IMR-90 (cell line): ENCODE measurements around the gene CCDC85B. TPM values are rescaled to one million over a fixed set of nuclear protein-coding genes. Genes with fewer than 3 reads are reported as not detected.

ENCODE experiments used
- ATAC-seq: fragments of 200-7000 bp; cut with Tn5 transposase; 2 replicates; pipeline ENCODE4 v1.9.1; 2020; ENCODE audit warnings: low read depth, mild to moderate bottlenecking, moderate library complexity
- BruUV-seq: library from RNA; stranded (reverse); fragments of 400-500 nt; replicated peaks from 2 replicates; lab custom pipeline; 2021; lab: Mats Ljungman, UMichigan
- CTCF ChIA-PET: fragments of 300-600 bp; formaldehyde crosslinking; extraction: SDS; loops from one replicate; lab custom pipeline; 2021; ENCODE audit warnings: antibody characterized with exemption; lab: Yijun Ruan, JAX
- POLR2A ChIA-PET: fragments of 300-600 bp; sonication (Branson Sonifier 250); formaldehyde crosslinking; loops from one replicate; lab custom pipeline; 2022; ENCODE audit warnings: antibody characterized with exemption; ENCODE audit not compliant: unreplicated experiment; lab: Charles Lee
- DNase-seq: peaks from one replicate; pipeline ENCODE4 v3.0.0; 2013
- H2AFZ ChIP-seq: replicated peaks from 2 replicates; pipeline ENCODE3; 2013; ENCODE audit warnings: low read length, mild to moderate bottlenecking; ENCODE audit not compliant: poor library complexity
- H2AK5ac ChIP-seq: 2 replicates; pipeline ENCODE4 v1.6.1; 2013; ENCODE audit warnings: low read depth, low read length, inconsistent platforms
- H2AK9ac ChIP-seq: replicated peaks from 2 replicates; pipeline ENCODE3; 2013; ENCODE audit warnings: mild to moderate bottlenecking, low read depth, low read length, moderate library complexity; ENCODE audit not compliant: poor library complexity
- H2BK120ac ChIP-seq: 2 replicates; pipeline ENCODE4 v1.6.1; 2013; ENCODE audit warnings: low read depth, low read length, inconsistent platforms
- H2BK15ac ChIP-seq: 3 replicates; pipeline ENCODE4 v1.6.1; 2013; ENCODE audit warnings: low read depth, low read length, inconsistent platforms
- H2BK20ac ChIP-seq: 2 replicates; pipeline ENCODE4 v1.6.1; 2013; ENCODE audit warnings: low read depth, mild to moderate bottlenecking, inconsistent platforms, low read length, moderate library complexity
- H2BK5ac ChIP-seq: 2 replicates; pipeline ENCODE4 v1.6.1; 2013; ENCODE audit warnings: mild to moderate bottlenecking, low read depth, low read length, inconsistent platforms; ENCODE audit not compliant: poor library complexity, severe bottlenecking
- H3K14ac ChIP-seq: replicated peaks from 2 replicates; pipeline ENCODE4 v1.6.1; 2013; ENCODE audit warnings: low read depth, low read length, inconsistent platforms
- H3K18ac ChIP-seq: 2 replicates; pipeline ENCODE4 v1.6.1; 2013; ENCODE audit warnings: low read depth, low read length, control low read depth
- H3K23ac ChIP-seq: 2 replicates; pipeline ENCODE4 v1.6.1; 2013; ENCODE audit warnings: low read depth, low read length, inconsistent platforms
- H3K27ac ChIP-seq: 2 replicates; pipeline ENCODE4 v1.5.1; 2013; ENCODE audit warnings: mild to moderate bottlenecking, control low read depth, low read length; ENCODE audit not compliant: insufficient read depth
- H3K27me3 ChIP-seq: 2 replicates; pipeline ENCODE4 v1.6.1; 2013; ENCODE audit warnings: low read length; ENCODE audit not compliant: control insufficient read depth, insufficient read depth
- H3K36me3 ChIP-seq: 2 replicates; pipeline ENCODE4 v1.6.1; 2013; ENCODE audit warnings: low read length, mixed read lengths; ENCODE audit not compliant: control insufficient read depth, insufficient read depth
- H3K4ac ChIP-seq: 2 replicates; pipeline ENCODE4 v1.6.1; 2013; ENCODE audit warnings: low read depth, low read length, inconsistent platforms
- H3K4me1 ChIP-seq: 2 replicates; pipeline ENCODE4 v1.6.1; 2013; ENCODE audit warnings: low read length, mixed read lengths; ENCODE audit not compliant: control insufficient read depth, insufficient read depth
- H3K4me2 ChIP-seq: 2 replicates; pipeline ENCODE4 v1.6.1; 2013; ENCODE audit warnings: low read depth, mild to moderate bottlenecking, control low read depth, low read length, moderate library complexity
- H3K4me3 ChIP-seq: 2 replicates; pipeline ENCODE4 v1.5.1; 2013; ENCODE audit warnings: low read depth, mild to moderate bottlenecking, control low read depth, low read length, moderate library complexity; ENCODE audit not compliant: insufficient read depth
- H3K56ac ChIP-seq: 2 replicates; pipeline ENCODE4 v1.6.1; 2013; ENCODE audit warnings: low read length, inconsistent platforms; ENCODE audit not compliant: insufficient read depth; ENCODE audit errors: extremely low read depth
- H3K79me1 ChIP-seq, 2 experiments: 2 replicates each; pipeline ENCODE4 v1.6.1; 2013; ENCODE audit warnings: low read length in 2 of 2, inconsistent platforms in 1 of 2, low read depth in 1 of 2
- H3K9ac ChIP-seq: 2 replicates; pipeline ENCODE4 v1.6.1; 2013; ENCODE audit warnings: low read depth, low read length, control low read depth
- H3K9me1 ChIP-seq: 2 replicates; pipeline ENCODE4 v1.6.1; 2013; ENCODE audit warnings: low read length, inconsistent platforms; ENCODE audit not compliant: insufficient read depth
- H3K9me3 ChIP-seq: 2 replicates; pipeline ENCODE4 v1.6.1; 2013; ENCODE audit warnings: low read length; ENCODE audit not compliant: control insufficient read depth, insufficient read depth
- H4K20me1 ChIP-seq: 2 replicates; pipeline ENCODE4 v1.6.1; 2013; ENCODE audit warnings: low read length, inconsistent platforms; ENCODE audit not compliant: insufficient read depth
- H4K5ac ChIP-seq: 2 replicates; pipeline ENCODE4 v1.6.1; 2013; ENCODE audit warnings: mild to moderate bottlenecking, low read depth, low read length, control low read depth
- H4K8ac ChIP-seq, 2 experiments: 2 replicates each; pipeline ENCODE4 v1.6.1; 2013; ENCODE audit warnings: low read depth in 2 of 2, low read length in 2 of 2, control low read depth in 1 of 2, inconsistent platforms in 1 of 2
- H4K91ac ChIP-seq: 2 replicates; pipeline ENCODE4 v1.6.1; 2013; ENCODE audit warnings: low read depth, low read length, inconsistent platforms; ENCODE audit not compliant: insufficient read depth
- BHLHE40 ChIP-seq: fragments of 150-350 bp; IDR thresholded peaks from 2 replicates; pipeline ENCODE4 v1.6.1; 2016; ENCODE audit warnings: mild to moderate bottlenecking, low read depth, low read length
- CEBPB ChIP-seq: IDR thresholded peaks from 2 replicates; pipeline ENCODE4 v1.6.1; 2012; ENCODE audit warnings: low read depth, low read length, improper control_type of control experiment
- CHD1 ChIP-seq: IDR thresholded peaks from 2 replicates; pipeline ENCODE4 v1.6.1; 2012; ENCODE audit warnings: low read depth, low read length, improper control_type of control experiment
- FOS ChIP-seq: fragments of 150-350 bp; IDR thresholded peaks from 2 replicates; pipeline ENCODE4 v1.6.1; 2016; ENCODE audit warnings: low read depth, low read length
- MAFK ChIP-seq: IDR thresholded peaks from 2 replicates; pipeline ENCODE4 v1.6.1; 2012; ENCODE audit warnings: low read depth, low read length, improper control_type of control experiment
- MAZ ChIP-seq: IDR thresholded peaks from 2 replicates; pipeline ENCODE4 v1.6.1; 2012; ENCODE audit warnings: low read depth, mild to moderate bottlenecking, low read length, improper control_type of control experiment, moderate library complexity, borderline replicate concordance
- MXI1 ChIP-seq: IDR thresholded peaks from 2 replicates; pipeline ENCODE4 v1.6.1; 2012; ENCODE audit warnings: low read depth, mild to moderate bottlenecking, low read length, moderate library complexity, borderline replicate concordance
- NFE2L2 ChIP-seq: fragments of 150-350 bp; IDR thresholded peaks from 2 replicates; pipeline ENCODE4 v1.6.1; 2016; ENCODE audit warnings: low read depth, mild to moderate bottlenecking, low read length
- POLR2A ChIP-seq: IDR thresholded peaks from 2 replicates; pipeline ENCODE4 v1.6.1; 2012; ENCODE audit warnings: mild to moderate bottlenecking, low read depth, low read length
- RAD21 ChIP-seq: IDR thresholded peaks from 2 replicates; pipeline ENCODE4 v1.6.1; 2012; ENCODE audit warnings: low read length, improper control_type of control experiment
- RCOR1 ChIP-seq: IDR thresholded peaks from 2 replicates; pipeline ENCODE4 v1.6.1; 2012; ENCODE audit warnings: mild to moderate bottlenecking, low read length, improper control_type of control experiment; ENCODE audit not compliant: insufficient replicate concordance
- RFX5 ChIP-seq: IDR thresholded peaks from 2 replicates; pipeline ENCODE4 v1.8.0; 2012; ENCODE audit warnings: low read depth, mild to moderate bottlenecking, low read length, moderate library complexity
- SMC3 ChIP-seq: fragments of 150-350 bp; IDR thresholded peaks from 2 replicates; pipeline ENCODE4 v1.6.1; 2016; ENCODE audit warnings: low read depth, mild to moderate bottlenecking, antibody characterized with exemption, low read length, moderate library complexity
- WGBS, 2 experiments: methylation state at CpG; one replicate each; pipeline versions ENCODE4 v1.1.5 to v1.1.7; 2013; ENCODE audit warnings: missing lambda C conversion rate in 2 of 2; ENCODE audit not compliant: insufficient read length in 1 of 2; ENCODE audit errors: extremely low coverage in 2 of 2; 5-methylcytosine and 5-hydroxymethylcytosine counted together
- dilution Hi-C: fragments of 300-500 bp; cut with HindIII; formaldehyde crosslinking; loops from one replicate; pipeline ENCODE4 v1.14.3; 2018; ENCODE audit warnings: low sequenced_read_pairs; ENCODE audit not compliant: unreplicated experiment
- in situ Hi-C: fragments of 300-500 bp; cut with MboI; formaldehyde crosslinking; loops from 3 replicates; pipeline ENCODE4 v1.14.3; 2019; ENCODE audit warnings: low sequenced_read_pairs, inconsistent platforms, mixed read lengths
- intact Hi-C: fragments of 100-400 bp; cut with micrococcal nuclease; formaldehyde crosslinking; loops from 2 replicates; pipeline ENCODE4 v1.10.0; 2022
- polyA plus RNA-seq, 3 experiments: library from polyadenylated mRNA; depleted of rRNA; stranded (reverse); fragments of >200 nt; gene quantifications; 2 replicates each; pipeline ENCODE4 v1.2.3, GENCODE V29; 2012; ENCODE audit warnings: low replicate concordance in 1 of 3
- total RNA-seq: library from RNA; depleted of rRNA; stranded (reverse); fragments of >200 nt; gene quantifications from 2 replicates; pipeline ENCODE4 v1.2.3, GENCODE V29; 2012
- TF ChIP-seq, protein P1 (sequence below): fragments of 150-350 bp; IDR thresholded peaks from 2 replicates; pipeline ENCODE4 v1.6.1; 2017; ENCODE audit warnings: mild to moderate bottlenecking, antibody characterized with exemption, low read length, low read depth
- TF ChIP-seq, protein P2 (sequence below): fragments of 150-350 bp; IDR thresholded peaks from 2 replicates; pipeline ENCODE4 v1.6.1; 2016; ENCODE audit warnings: low read depth, mild to moderate bottlenecking, low read length, moderate library complexity, borderline replicate concordance
- TF ChIP-seq, protein P3 (sequence below): conservative IDR thresholded peaks from 2 replicates; pipeline ENCODE4 v1.5.1; 2012; ENCODE audit warnings: mild to moderate bottlenecking, low read depth, low read length, improper control_type of control experiment

The CCDC85B gene
- total and polyA plus RNA-seq, 2 of the 4 experiments (the other 2 are of a cell fraction) = 17.6 to 35.4 TPM

DNA sequence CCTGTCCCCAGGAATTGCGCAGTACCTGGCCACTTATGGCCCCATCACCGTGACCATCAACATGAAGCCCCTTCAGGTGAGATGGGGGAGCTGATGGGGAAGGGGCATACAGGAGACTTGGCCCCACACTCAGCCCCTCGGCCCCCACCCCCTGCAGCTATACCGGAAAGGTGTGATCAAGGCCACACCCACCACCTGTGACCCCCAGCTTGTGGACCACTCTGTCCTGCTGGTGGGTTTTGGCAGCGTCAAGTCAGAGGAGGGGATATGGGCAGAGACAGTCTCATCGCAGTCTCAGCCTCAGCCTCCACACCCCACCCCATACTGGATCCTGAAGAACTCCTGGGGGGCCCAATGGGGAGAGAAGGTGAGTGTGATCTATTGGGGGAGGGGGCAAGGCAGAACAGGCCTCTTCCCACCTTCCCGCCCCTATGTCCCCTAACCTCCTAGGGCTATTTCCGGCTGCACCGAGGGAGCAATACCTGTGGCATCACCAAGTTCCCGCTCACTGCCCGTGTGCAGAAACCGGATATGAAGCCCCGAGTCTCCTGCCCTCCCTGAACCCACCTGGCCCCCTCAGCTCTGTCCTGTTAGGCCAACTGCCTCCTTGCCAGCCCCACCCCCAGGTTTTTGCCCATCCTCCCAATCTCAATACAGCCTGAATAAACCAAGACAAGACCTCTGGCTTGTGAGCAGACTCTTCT is 7.3 kb upstream of the CCDC85B start:
- Histone ChIP-seq H3K4me1 (peaks cover 2% of the 10 kb centered on the region), H4K91ac (no peak overlapping the region), H2BK15ac (no peak overlapping the region), H3K4me2 (no peak overlapping the region), H3K9me1 (peaks cover 8% of the 10 kb centered on the region), H4K5ac (no peak overlapping the region), H3K79me1 (peaks cover 9 to 52% of the 10 kb centered on the region in 2 experiments), H3K36me3 (peaks cover 40% of the 10 kb centered on the region), H3K27ac (no peak overlapping the region), H3K27me3 (no peaks in the 10 kb centered on the region), H4K8ac (no peak overlapping the region), H3K23ac (no peak overlapping the region), H2AK5ac (no peak overlapping the region), H2BK5ac (no peak overlapping the region), H3K4me3 (no peak overlapping the region), H3K18ac (no peak overlapping the region), H3K4ac (no peak overlapping the region), H2AK9ac (no peak overlapping the region), H4K20me1 (peaks cover 18% of the 10 kb centered on the region; the same call in 1 of the 2 replicates), H2AFZ (no peak overlapping the region), H2BK20ac (no peak overlapping the region), H3K9me3 (no peaks in the 10 kb centered on the region), H3K9ac (no peak overlapping the region), H2BK120ac (no peak overlapping the region), H3K56ac (no peak overlapping the region), H3K14ac (no peak overlapping the region)
- WGBS, 2 experiments = 94% methylated on average over 6 of the region's 13 CpGs; no CpG with 5 or more reads in 1 of the 2 experiments
- no peak for DNase-seq
- in situ Hi-C loops (loop anchor here (5.0 kb wide), 1 partner anchor 104 kb away; no protein-coding TSS in a partner anchor), dilution Hi-C loops (no loop called here), intact Hi-C loops (no loop called here)
- CTCF ChIA-PET = no interaction called here
- no peak for TF ChIP-seq NFE2L2
- no peak for TF ChIP-seq RCOR1
- TF ChIP-seq POLR2A = no peak; the same call in 1 of the 2 replicates
- no peak for TF ChIP-seq RAD21
- no peak for TF ChIP-seq SMC3
- TF ChIP-seq BHLHE40 = no peak
- TF ChIP-seq, protein P1, sequence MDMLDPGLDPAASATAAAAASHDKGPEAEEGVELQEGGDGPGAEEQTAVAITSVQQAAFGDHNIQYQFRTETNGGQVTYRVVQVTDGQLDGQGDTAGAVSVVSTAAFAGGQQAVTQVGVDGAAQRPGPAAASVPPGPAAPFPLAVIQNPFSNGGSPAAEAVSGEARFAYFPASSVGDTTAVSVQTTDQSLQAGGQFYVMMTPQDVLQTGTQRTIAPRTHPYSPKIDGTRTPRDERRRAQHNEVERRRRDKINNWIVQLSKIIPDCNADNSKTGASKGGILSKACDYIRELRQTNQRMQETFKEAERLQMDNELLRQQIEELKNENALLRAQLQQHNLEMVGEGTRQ = no peak
- TF ChIP-seq, protein P2, sequence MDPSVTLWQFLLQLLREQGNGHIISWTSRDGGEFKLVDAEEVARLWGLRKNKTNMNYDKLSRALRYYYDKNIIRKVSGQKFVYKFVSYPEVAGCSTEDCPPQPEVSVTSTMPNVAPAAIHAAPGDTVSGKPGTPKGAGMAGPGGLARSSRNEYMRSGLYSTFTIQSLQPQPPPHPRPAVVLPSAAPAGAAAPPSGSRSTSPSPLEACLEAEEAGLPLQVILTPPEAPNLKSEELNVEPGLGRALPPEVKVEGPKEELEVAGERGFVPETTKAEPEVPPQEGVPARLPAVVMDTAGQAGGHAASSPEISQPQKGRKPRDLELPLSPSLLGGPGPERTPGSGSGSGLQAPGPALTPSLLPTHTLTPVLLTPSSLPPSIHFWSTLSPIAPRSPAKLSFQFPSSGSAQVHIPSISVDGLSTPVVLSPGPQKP = no peak
- no peak for TF ChIP-seq RFX5
- TF ChIP-seq MAFK = no peak
- TF ChIP-seq, protein P3, sequence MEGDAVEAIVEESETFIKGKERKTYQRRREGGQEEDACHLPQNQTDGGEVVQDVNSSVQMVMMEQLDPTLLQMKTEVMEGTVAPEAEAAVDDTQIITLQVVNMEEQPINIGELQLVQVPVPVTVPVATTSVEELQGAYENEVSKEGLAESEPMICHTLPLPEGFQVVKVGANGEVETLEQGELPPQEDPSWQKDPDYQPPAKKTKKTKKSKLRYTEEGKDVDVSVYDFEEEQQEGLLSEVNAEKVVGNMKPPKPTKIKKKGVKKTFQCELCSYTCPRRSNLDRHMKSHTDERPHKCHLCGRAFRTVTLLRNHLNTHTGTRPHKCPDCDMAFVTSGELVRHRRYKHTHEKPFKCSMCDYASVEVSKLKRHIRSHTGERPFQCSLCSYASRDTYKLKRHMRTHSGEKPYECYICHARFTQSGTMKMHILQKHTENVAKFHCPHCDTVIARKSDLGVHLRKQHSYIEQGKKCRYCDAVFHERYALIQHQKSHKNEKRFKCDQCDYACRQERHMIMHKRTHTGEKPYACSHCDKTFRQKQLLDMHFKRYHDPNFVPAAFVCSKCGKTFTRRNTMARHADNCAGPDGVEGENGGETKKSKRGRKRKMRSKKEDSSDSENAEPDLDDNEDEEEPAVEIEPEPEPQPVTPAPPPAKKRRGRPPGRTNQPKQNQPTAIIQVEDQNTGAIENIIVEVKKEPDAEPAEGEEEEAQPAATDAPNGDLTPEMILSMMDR = no peak
- TF ChIP-seq MAZ = no peak
- TF ChIP-seq MXI1 = no peak
- no peak for TF ChIP-seq CEBPB
- TF ChIP-seq CHD1 = no peak
- TF ChIP-seq FOS = no peak
- no peak for ATAC-seq
- no TSS peak for BruUV-seq
- POLR2A ChIA-PET = no interaction called here
